DMS53 treated with DMSO at 0.1 percent for 48 hours (cell line): Measurements from ENCODE around the gene MRPL23.

Experiments
- DNase-seq: peaks from one replicate; lab custom pipeline; 2025; ENCODE audit not compliant: unreplicated experiment; lab: John Stamatoyannopoulos, UW

Gene MRPL23

GRCh38 chr11:1988667-1989317 is 41.7 kb downstream of the MRPL23 start:
- no peak for DNase-seq

GRCh38 chr11:1989953-1990352 is 42.8 kb downstream of the MRPL23 start:
- no peak for DNase-seq

GRCh38 chr11:1990872-1991578 is 43.9 kb downstream of the MRPL23 start:
- no peak for DNase-seq

- no peak for DNase-seq
Observed at GRCh38 chr11:1992111-1992510, 45.0 kb downstream of the MRPL23 start.

- no peak for DNase-seq
Observed at GRCh38 chr11:1994121-1994520, 47.0 kb downstream of the MRPL23 start.

GRCh38 chr11:1997755-1998154 is 50.6 kb downstream of the MRPL23 start, which contains the start of gene H19:
TSS of gene H19 (minus strand) at chr11:1997842.
- no peak for DNase-seq

- no peak for DNase-seq
Observed at GRCh38 chr11:1998290-1998689, 51.2 kb downstream of the MRPL23 start.

- no peak for DNase-seq
Observed at GRCh38 chr11:1998861-1999260, 51.7 kb downstream of the MRPL23 start.

GRCh38 chr11:2002042-2002776 is 55.1 kb downstream of the MRPL23 start:
- DNase-seq = no peak

GRCh38 chr11:2002807-2003206 is 55.7 kb downstream of the MRPL23 start:
- no peak for DNase-seq

GRCh38 chr11:2004466-2004865 is 57.3 kb downstream of the MRPL23 start:
- no peak for DNase-seq
